Astrocyte (in vitro differentiated cells and primary cell): ENCODE results near the gene TSACC. TPM values are rescaled to one million over a fixed set of nuclear protein-coding genes. Genes with fewer than 3 reads are reported as not detected.
"Not testable (repeated sequence)": the region's sequence is repeated elsewhere in the genome, so short reads cannot be mapped to it uniquely, and the experiment has no call there.

ENCODE experiments used
- DNase-seq: peaks from one replicate; pipeline ENCODE4 v3.0.0-alpha.2; 2010; ENCODE audit warnings: low read depth
- FAIRE-seq: peaks from 2 replicates; lab custom pipeline; 2011; peaks lifted over from hg19 to GRCh38; lab: Jason Lieb, UNC
- H2AFZ ChIP-seq: 2 replicates; pipeline ENCODE4 v1.6.0; 2012; ENCODE audit warnings: low read depth, low read length, inconsistent platforms
- H3K27ac ChIP-seq: 2 replicates; pipeline ENCODE4 v1.5.1; 2011; ENCODE audit warnings: low read depth, low read length, inconsistent platforms
- H3K27me3 ChIP-seq: 2 replicates; pipeline ENCODE4 v1.6.0; 2011; ENCODE audit warnings: low read length, inconsistent platforms; ENCODE audit not compliant: insufficient read depth
- H3K36me3 ChIP-seq: 2 replicates; pipeline ENCODE4 v1.5.1; 2011; ENCODE audit warnings: low read length, inconsistent platforms; ENCODE audit not compliant: insufficient read depth
- H3K4me1 ChIP-seq: 2 replicates; pipeline ENCODE4 v1.5.1; 2011; ENCODE audit warnings: low read length, inconsistent platforms; ENCODE audit not compliant: insufficient read depth
- H3K4me2 ChIP-seq: 2 replicates; pipeline ENCODE4 v1.6.0; 2012; ENCODE audit warnings: low read length, inconsistent platforms
- H3K4me3 ChIP-seq: 2 replicates; pipeline ENCODE4 v1.5.1; 2011; ENCODE audit warnings: low read depth, mild to moderate bottlenecking, low read length, inconsistent platforms; ENCODE audit not compliant: insufficient read depth
- H3K79me2 ChIP-seq: 2 replicates; pipeline ENCODE4 v1.6.0; 2012; ENCODE audit warnings: mild to moderate bottlenecking, low read length, inconsistent platforms; ENCODE audit not compliant: insufficient read depth
- H3K9ac ChIP-seq: 2 replicates; pipeline ENCODE4 v1.6.0; 2012; ENCODE audit warnings: mild to moderate bottlenecking, low read length, inconsistent platforms
- H3K9me3 ChIP-seq: 2 replicates; pipeline ENCODE4 v1.5.1; 2012; ENCODE audit warnings: low read depth, mild to moderate bottlenecking, low read length, inconsistent platforms; ENCODE audit not compliant: insufficient read depth
- H4K20me1 ChIP-seq: 2 replicates; pipeline ENCODE4 v1.6.0; 2012; ENCODE audit warnings: low read length, inconsistent platforms; ENCODE audit not compliant: insufficient read depth
- H3K27ac Mint-ChIP-seq: one replicate; pipeline ENCODE4 v1.8.0; 2021; ENCODE audit warnings: mild to moderate bottlenecking, mixed read lengths; ENCODE audit not compliant: unreplicated experiment
- H3K27me3 Mint-ChIP-seq: one replicate; pipeline ENCODE4 v1.8.0; 2021; ENCODE audit warnings: low read depth, mixed read lengths; ENCODE audit not compliant: unreplicated experiment
- H3K36me3 Mint-ChIP-seq: one replicate; pipeline ENCODE4 v1.8.0; 2021; ENCODE audit warnings: low read depth, mixed read lengths; ENCODE audit not compliant: unreplicated experiment
- H3K4me1 Mint-ChIP-seq: one replicate; pipeline ENCODE4 v1.8.0; 2021; ENCODE audit warnings: low read depth, mixed read lengths; ENCODE audit not compliant: unreplicated experiment
- H3K4me3 Mint-ChIP-seq: one replicate; pipeline ENCODE4 v1.8.0; 2021; ENCODE audit warnings: mild to moderate bottlenecking, moderate library complexity, mixed read lengths; ENCODE audit not compliant: unreplicated experiment
- H3K9me3 Mint-ChIP-seq: one replicate; pipeline ENCODE4 v1.8.0; 2021; ENCODE audit warnings: mild to moderate bottlenecking, mixed read lengths; ENCODE audit not compliant: unreplicated experiment
- CTCF ChIP-seq: IDR thresholded peaks from 2 replicates; pipeline ENCODE4 v1.5.1; 2011; ENCODE audit warnings: low read depth, mild to moderate bottlenecking, inconsistent platforms, low read length, moderate library complexity; ENCODE audit not compliant: insufficient read depth
- EZH2 ChIP-seq: IDR thresholded peaks from 2 replicates; pipeline ENCODE4 v1.6.1; 2012; ENCODE audit warnings: mild to moderate bottlenecking, low read length, inconsistent platforms; ENCODE audit not compliant: insufficient read depth
- total RNA-seq: library from RNA; stranded (reverse); gene quantifications from 2 replicates; pipeline ENCODE4 v1.2.1, GENCODE V29; 2021

TSACC gene
- total RNA-seq, 1 donor from 2014 or later: 1.0 TPM

GRCh38 chr1:156368889-156369684 is 30.8 kb downstream of the TSACC start, which contains the start of gene RHBG:
Gene RHBG, plus strand, starts transcription at chr1:156369211. Its CDS starts 39 bp downstream, at chr1:156369250.
- H3K27ac Mint-ChIP-seq: no peak within 1 kb of the TSS
- DNase-seq: peak; percentile 12
- peaks cover 11% of the 10 kb centered on the region for H3K9me3 Mint-ChIP-seq
- Histone ChIP-seq H4K20me1 (no peaks in the 10 kb centered on the region), H3K4me1 (peaks cover 8% of the 10 kb centered on the region), H3K4me3 (peak within 1 kb of the TSS; percentile 48), H3K79me2 (no peaks in the 10 kb centered on the region), H3K27ac (no peak within 1 kb of the TSS), H2AFZ (peak within 1 kb of the TSS; percentile 38), H3K9me3 (no peaks in the 10 kb centered on the region), H3K4me2 (peak within 1 kb of the TSS; percentile 86), H3K27me3 (peaks cover 23% of the 10 kb centered on the region), H3K36me3 (no peaks in the 10 kb centered on the region), H3K9ac (no peak within 1 kb of the TSS)
- peaks cover 13% of the 10 kb centered on the region for H3K36me3 Mint-ChIP-seq
- TF ChIP-seq EZH2 (peak; percentile 44), CTCF (no peak)
- H3K4me1 Mint-ChIP-seq: peaks cover 12% of the 10 kb centered on the region
- H3K27me3 Mint-ChIP-seq: peaks cover 64% of the 10 kb centered on the region
- H3K4me3 Mint-ChIP-seq: peak within 1 kb of the TSS; percentile 14
- FAIRE-seq: no peak

GRCh38 chr1:156369685-156370286 is 31.5 kb downstream of the TSACC start:
- H4K20me1 ChIP-seq, H3K27ac ChIP-seq, H3K9me3 Mint-ChIP-seq, H3K4me1 ChIP-seq, FAIRE-seq, H3K36me3 ChIP-seq, DNase-seq, H3K9ac ChIP-seq, H3K79me2 ChIP-seq, H3K9me3 ChIP-seq, H3K27ac Mint-ChIP-seq: not testable (repeated sequence)
- peaks cover 12% of the 10 kb centered on the region for H3K4me1 Mint-ChIP-seq
- Histone ChIP-seq H3K4me2 (peak overlapping the region; percentile 86), H3K4me3 (peak overlapping the region; percentile 48), H2AFZ (peak overlapping the region; percentile 38), H3K27me3 (peaks cover 21% of the 10 kb centered on the region)
- H3K4me3 Mint-ChIP-seq: peak overlapping the region; percentile 14
- H3K27me3 Mint-ChIP-seq: peaks cover 58% of the 10 kb centered on the region
- H3K36me3 Mint-ChIP-seq: peaks cover 10% of the 10 kb centered on the region

GRCh38 chr1:156371553-156372264 is 33.4 kb downstream of the TSACC start:
- H3K4me1 Mint-ChIP-seq: peaks cover 12% of the 10 kb centered on the region
- TF ChIP-seq CTCF: no peak
- no peak for TF ChIP-seq EZH2
- Histone ChIP-seq H3K79me2 (no peaks in the 10 kb centered on the region), H3K4me3 (no peak overlapping the region), H3K27me3 (peaks cover 14% of the 10 kb centered on the region), H3K4me1 (peaks cover 8% of the 10 kb centered on the region), H3K27ac (no peak overlapping the region), H2AFZ (no peak overlapping the region), H3K4me2 (no peak overlapping the region), H3K36me3 (no peaks in the 10 kb centered on the region), H3K9ac (no peak overlapping the region), H4K20me1 (no peaks in the 10 kb centered on the region), H3K9me3 (no peaks in the 10 kb centered on the region)
- no peak overlapping the region for H3K4me3 Mint-ChIP-seq
- peaks cover 43% of the 10 kb centered on the region for H3K27me3 Mint-ChIP-seq
- no peaks in the 10 kb centered on the region for H3K9me3 Mint-ChIP-seq
- no peak overlapping the region for H3K27ac Mint-ChIP-seq
- FAIRE-seq (no peak), DNase-seq (peak; percentile 30)
- peaks cover 5% of the 10 kb centered on the region for H3K36me3 Mint-ChIP-seq
